Anterior cingulate cortex (tissue), 58 donors: ENCODE data around the gene STEAP3.
"Not testable (repeated sequence)": the region's sequence is repeated elsewhere in the genome, so short reads cannot be mapped to it uniquely, and the experiment has no call there.

Experiments
- DNase-seq, 58 donors: peaks; one replicate each; lab custom pipeline; 2025; lab: John Stamatoyannopoulos, UW

Gene STEAP3

GRCh38 chr2:119259296-119259860 lies 35.7 kb downstream of the STEAP3 start:
- peak in 19 of 58 donors; percentile 10 to 66 (median 37) for DNase-seq

- no peak for DNase-seq
Observed at GRCh38 chr2:119260646-119261492, 37.2 kb downstream of the STEAP3 start.

GRCh38 chr2:119261493-119262225 lies 38.0 kb downstream of the STEAP3 start:
- no peak for DNase-seq

GRCh38 chr2:119263025-119263424 lies 39.4 kb downstream of the STEAP3 start:
- DNase-seq, result no peak

DNA sequence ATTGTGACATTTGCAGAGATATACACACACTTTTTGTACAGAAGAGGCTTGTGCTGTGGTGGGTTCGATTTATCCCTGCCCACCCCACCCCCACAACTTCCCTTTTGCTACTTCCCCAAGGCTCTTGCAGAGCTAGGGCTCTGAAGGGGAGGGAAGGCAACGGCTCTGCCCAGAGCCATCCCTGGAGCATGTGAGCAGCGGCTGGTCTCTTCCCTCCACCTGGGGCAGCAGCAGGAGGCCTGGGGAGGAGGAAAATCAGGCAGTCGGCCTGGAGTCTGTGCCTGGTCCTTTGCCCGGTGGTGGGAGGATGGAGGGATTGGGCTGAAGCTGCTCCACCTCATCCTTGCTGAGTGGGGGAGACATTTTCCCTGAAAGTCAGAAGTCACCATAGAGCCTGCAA lies 40.0 kb downstream of the STEAP3 start:
- peak in 7 of 58 donors; percentile 12 to 39 (median 20) for DNase-seq

DNA sequence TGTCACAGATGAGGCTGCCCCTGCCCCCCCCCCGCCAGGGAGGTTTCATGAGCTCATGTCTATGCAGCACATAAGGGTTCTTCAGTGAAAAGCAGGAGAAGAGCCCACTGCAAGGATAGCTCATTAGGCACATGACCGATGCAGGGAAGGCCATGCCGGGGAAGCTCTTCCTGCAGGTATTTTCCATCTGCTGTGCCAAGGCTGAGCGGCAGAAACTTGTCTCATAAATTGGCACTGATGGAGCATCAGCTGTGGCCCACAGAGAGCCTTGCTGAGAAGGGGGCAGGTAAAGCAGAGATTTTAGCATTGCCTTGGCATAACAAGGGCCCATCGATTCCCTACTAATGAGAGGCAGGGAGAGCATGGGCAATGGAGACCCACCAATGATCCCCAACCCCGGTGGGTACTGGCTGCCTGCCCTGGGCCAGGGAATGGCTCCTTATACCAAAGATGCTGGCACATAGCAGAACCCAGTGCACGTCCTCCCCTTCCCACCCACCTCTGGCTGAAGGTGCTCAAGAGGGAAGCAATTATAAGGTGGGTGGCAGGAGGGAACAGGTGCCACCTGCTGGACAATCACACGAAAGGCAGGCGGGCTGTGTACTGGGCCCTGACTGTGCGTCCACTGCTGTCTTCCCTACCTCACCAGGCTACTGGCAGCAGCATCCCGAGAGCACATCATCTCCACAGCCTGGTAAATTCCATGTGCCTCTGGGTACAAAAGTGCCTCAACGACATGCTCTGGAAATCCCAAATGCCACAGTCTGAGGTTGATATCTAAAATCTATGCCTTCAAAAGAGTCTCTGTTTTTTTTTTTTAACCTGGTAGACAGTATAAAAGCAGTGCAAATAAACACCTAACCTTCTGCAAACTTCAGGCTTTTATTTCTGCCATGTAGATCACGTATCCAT lies 41.4 kb downstream of the STEAP3 start:
- peak in 1 of 58 donors; percentile 22 for DNase-seq

DNA sequence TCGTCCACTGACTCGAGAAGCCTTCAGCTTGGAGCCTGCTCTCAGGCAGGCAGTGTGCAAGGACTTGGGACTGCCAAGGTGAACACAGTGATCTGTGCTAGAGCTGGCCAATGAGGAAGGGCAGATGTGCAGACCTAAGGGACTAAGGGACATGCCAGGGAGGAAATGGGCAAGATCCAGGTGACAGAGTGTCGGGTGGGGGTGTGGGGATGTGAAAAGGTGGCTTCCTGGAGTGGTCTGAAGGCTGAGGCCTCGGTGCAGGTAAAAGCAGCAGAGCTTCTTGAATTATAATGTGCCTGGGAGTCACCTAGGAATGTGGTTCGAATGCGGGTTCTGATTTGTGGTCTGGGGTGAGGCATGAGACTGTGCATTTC lies 42.0 kb downstream of the STEAP3 start:
- DNase-seq, result no peak

DNA sequence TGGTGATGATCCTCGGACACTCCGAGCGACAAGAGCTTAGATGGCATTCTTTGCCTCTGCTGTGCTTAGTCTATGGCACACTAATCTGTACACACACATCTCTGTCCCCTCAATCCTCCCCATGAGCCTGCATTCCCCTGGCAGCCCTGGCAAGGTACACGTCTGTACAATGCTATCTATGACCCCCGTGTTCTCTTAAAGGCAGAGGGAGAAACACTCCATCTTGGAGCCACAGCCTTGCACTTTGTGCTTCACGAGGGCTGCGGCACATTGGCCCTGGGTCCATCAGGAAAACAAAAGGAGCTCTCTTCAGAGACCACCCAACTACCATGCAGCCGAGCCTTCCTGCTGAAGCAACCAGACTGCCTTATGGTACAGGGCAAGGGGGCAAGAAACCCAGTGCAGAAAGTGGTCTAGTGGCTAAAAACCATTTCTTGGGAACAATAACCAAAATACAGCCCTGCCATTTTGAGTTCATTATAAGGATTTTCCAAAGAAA lies 42.5 kb downstream of the STEAP3 start:
- no peak for DNase-seq

DNA sequence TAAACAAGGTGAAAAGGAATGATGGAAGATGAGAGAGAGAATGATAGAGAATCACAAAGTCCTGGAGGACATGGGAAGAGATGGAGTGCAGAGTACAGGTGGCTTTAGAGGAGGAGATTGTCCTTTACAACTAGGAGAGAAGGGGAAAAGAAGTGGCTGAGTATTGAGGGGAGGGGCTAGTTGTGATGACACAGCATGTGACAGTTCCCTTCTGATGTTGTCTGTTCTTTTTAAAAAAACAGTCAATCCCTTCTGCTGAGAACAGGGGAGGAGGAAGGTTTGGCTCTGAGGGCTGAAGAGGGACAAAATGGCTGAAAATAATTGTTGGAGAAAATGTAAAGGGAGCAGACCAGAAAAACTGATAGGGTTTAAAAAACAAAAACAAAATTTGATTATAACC lies 44.0 kb downstream of the STEAP3 start:
- DNase-seq, result no peak

DNA sequence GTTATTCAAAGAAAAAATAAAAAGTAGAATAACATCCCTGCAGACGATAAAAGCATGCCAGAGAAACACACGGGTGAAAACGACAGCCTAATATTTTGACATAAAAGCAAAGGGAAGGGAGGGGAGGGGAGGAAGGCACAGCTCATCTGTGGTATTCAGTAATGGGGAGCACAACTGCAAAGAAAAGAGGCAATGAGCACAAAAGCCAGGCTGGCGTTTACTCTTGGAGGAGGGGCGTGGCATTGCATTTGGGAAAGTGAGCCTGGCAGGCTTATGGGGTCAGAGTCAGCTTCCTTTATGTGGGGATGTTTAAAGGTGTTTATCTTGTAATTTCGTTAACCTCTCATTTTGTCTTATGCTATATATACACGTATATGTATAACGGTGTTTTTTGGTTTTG lies 53.2 kb downstream of the STEAP3 start:
- no peak for DNase-seq

GRCh38 chr2:119278385-119278784 lies 54.8 kb downstream of the STEAP3 start:
- DNase-seq, result not testable (repeated sequence)

DNA sequence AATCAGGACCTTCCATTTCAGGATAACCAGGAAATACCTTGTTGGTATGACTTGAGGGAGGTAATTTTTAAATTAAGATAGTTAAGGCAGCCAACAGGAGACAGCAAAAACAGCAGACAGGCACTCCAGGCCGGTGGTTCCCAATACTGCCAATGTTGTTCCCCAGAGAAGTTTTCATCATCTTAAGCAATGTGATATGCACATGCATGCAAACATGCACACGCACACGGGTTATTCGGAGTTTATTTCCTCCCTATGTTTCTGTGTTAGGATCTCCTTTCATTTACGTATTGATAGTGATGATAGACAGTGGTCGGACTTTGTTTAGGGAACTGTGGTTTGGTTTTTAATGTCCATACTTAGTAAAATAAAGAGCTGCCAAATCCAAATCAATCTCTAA lies 55.3 kb downstream of the STEAP3 start:
- DNase-seq, result no peak

GRCh38 chr2:119279666-119280065 lies 56.0 kb downstream of the STEAP3 start:
- DNase-seq, result no peak

GRCh38 chr2:119280680-119281079 lies 57.0 kb downstream of the STEAP3 start:
- DNase-seq, result no peak

DNA sequence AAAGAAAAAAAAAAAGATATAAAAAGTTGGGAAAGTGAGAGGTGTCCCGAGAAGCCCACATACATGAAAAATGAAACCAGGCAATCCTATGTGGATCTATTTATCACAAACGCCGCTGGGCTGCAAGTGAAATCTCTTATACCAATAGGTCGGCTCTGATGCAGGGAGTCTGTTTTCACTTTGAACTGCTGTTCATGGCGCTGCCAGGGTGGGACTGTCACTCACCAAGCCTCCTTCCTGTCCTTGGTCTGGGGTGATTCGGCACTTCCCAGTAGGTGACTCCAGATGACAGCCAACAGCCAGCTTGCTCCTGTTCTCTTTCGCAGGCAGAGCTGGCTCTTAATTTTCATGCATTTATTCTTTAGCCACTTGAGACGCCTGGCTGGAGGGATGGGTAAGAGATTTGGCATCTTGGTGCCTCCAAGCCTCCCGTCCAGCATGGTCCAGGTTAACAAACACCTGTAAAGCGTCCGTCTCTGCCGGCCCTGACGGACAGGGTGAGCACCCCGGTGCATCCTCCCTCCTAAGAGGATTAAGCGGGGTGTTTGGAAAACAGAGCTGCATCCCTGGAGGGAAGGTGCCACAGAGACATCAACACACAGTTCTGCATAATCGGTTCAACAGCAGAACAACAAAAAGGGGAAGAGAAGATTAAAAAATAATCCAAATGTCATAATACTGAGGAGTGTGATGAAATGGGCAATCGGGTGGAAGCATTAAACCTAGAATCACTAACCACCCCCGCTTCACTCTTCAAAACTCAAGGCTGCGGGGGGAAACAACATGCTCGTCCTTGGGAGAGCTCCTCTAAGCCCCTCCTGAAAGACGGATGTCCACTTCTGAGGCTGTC lies 58.7 kb downstream of the STEAP3 start:
- peak in 2 of 58 donors; percentile 17 to 27 for DNase-seq

DNA sequence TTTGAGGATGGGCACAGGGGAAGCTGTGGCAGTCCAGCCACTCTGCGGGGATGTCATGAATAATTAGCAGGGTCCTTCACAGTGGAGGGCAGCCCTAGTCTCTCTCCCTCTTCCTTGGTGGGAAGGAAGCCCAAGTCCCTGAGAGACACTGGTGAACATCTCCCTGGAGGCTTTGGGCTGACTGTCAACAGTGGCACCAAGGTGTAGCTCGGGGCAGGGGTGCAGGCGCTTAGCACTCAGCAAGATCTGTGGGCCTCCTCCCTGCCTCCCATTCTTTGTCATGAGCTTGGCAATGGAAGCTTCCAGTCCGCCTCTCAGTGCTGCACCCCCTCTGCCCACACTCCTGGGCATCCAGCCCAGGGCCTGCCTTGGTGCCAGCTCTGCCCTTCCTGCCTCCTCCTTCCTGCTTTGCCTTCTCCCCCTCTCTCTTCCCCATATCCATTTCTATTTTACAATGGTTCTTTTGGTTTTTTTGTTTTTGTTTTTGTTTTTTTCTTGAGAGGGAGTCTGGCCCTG lies 59.4 kb downstream of the STEAP3 start:
- DNase-seq, result peak in 55 of 58 donors; percentile 23 to 89 (median 78)

DNA sequence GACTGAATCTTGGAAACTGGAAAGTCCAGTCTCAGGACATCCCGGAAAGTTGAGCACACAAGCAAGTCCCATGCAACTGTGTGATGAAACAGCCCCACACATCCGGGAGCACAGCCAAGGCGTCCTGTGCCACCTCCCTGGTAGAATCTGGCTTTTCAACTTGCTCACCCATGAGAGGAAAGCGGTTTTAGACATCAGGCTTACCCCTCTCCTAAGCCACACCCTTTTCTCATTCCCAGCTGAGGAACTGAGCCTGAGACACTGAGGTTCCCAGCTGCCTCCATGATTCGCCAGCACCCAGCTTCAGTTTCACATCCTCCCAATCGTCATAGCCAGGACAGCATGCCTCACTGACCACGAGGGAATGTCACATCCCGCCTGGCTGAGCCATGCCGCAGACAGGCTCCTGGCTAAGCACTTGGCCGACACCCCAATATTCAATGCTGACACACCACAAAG lies 60.3 kb downstream of the STEAP3 start:
- peak in 48 of 58 donors; percentile 22 to 85 (median 56) for DNase-seq

DNA sequence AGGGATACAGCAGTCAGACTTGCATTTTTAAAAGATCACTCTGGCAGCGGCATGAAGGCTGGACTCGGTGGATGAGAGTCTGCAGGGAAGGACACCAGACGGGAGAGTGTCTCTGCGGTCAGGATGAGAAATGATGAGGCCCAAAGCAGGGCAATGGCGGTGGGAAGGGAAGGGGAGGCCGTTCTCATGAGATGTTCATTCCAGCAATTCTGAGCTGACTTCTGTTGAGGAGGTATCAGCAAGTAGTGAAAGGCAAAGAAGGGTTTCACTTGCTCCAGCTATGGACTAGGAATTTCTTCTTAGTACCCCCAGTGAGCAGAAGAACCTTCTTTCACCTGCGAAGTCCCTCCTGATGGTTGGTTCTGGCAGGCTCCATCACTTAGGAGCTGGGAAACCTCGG lies 63.0 kb downstream of the STEAP3 start:
- DNase-seq, result no peak

- DNase-seq, result no peak
Observed at GRCh38 chr2:119288576-119288975, 64.9 kb downstream of the STEAP3 start.
